HG03442 (cell line): Measurements from ENCODE around the gene CRIM1.
A peak's percentile ranks its signal among the peaks of the same experiment; 100 is the strongest.
"Not testable (repeated sequence)": the region's sequence is repeated elsewhere in the genome, so short reads cannot be mapped to it uniquely, and the experiment has no call there.

Source experiments
- ATAC-seq: cut with Tn5 transposase; IDR thresholded peaks from one replicate; pipeline ENCODE4 v1.9.1; 2021; ENCODE audit warnings: mild to moderate bottlenecking, moderate library complexity; ENCODE audit not compliant: unreplicated experiment

Gene CRIM1, protein sequence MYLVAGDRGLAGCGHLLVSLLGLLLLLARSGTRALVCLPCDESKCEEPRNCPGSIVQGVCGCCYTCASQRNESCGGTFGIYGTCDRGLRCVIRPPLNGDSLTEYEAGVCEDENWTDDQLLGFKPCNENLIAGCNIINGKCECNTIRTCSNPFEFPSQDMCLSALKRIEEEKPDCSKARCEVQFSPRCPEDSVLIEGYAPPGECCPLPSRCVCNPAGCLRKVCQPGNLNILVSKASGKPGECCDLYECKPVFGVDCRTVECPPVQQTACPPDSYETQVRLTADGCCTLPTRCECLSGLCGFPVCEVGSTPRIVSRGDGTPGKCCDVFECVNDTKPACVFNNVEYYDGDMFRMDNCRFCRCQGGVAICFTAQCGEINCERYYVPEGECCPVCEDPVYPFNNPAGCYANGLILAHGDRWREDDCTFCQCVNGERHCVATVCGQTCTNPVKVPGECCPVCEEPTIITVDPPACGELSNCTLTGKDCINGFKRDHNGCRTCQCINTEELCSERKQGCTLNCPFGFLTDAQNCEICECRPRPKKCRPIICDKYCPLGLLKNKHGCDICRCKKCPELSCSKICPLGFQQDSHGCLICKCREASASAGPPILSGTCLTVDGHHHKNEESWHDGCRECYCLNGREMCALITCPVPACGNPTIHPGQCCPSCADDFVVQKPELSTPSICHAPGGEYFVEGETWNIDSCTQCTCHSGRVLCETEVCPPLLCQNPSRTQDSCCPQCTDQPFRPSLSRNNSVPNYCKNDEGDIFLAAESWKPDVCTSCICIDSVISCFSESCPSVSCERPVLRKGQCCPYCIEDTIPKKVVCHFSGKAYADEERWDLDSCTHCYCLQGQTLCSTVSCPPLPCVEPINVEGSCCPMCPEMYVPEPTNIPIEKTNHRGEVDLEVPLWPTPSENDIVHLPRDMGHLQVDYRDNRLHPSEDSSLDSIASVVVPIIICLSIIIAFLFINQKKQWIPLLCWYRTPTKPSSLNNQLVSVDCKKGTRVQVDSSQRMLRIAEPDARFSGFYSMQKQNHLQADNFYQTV

DNA sequence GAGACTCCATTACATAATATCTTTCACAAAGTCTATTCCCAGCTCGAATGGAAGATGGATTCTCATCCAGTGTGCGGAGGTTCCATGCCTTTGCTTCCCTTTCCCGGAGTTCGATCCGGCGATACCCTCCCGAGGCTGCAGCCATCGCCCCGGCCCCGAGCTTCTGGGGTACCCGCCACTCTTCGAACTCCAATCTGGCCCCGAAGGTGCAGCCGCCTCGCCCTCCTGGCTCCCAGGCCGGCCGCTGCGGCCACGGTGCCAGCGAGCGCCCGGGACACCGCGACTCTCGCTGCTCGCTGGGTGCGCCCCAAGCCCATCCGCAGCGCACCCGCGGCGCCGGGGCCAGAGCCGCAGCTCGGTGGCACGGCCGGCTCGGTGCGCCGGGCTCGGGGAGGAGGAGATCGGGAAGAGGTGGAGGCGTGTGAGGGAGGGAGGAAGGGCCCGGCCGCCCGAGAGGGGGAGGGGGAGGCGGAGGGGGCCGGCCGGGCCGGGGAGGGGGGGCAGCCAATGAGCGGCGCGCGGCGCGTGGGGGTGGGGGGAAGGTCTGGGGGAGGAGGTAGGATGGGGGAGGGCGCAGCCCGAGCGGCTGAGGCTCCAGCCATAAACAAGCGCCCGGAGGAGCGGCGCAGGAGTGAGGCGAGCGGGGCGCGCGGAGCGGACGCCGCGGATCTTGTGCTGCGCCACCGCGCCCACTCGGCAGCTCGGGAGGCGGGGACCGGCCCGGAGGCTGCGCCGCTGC is at the start of gene CRIM1:
TSS of gene CRIM1 (plus strand) at position 628 of the 739 bp plus-strand sequence. CDS start 515 bp downstream, outside the sequence.
- ATAC-seq = peak; percentile 30

DNA sequence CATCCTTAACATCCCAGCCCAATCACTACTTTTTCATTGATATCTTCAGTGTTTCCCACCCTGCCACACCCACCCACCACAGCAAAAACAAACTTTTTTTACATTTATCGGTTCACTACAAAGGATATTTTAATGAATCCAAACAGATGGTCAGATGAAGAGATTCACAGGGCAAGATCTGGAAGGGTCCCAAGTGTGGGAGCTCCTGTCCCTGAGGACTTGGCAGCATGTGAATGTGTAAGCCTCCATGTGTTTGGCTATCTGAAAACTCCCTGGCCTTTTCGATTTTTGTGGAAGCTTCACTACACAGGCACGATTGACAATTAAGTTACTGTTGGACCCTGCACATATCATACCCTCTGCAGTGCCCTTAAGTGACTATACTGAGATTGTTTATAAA is 48.1 kb upstream of the CRIM1 start:
- ATAC-seq = no peak

DNA sequence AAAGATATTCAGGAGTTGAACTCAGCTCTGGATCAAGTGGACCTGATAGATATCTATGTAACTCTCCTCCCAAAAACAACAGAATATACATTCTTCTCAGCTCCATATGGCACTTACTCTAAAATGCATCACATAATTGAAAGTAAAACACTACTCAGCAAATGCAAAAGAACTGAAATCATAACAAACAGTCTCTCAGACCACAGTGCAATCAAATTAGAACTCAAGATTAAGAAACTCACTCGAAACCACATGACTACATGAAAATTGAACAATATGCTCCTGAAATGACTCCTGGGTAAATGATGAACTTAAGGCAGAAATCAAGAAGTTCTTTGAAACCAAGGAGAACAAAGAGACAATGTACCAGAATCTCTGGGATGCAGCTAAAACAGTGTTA is 45.1 kb upstream of the CRIM1 start:
- not testable (repeated sequence) for ATAC-seq

DNA sequence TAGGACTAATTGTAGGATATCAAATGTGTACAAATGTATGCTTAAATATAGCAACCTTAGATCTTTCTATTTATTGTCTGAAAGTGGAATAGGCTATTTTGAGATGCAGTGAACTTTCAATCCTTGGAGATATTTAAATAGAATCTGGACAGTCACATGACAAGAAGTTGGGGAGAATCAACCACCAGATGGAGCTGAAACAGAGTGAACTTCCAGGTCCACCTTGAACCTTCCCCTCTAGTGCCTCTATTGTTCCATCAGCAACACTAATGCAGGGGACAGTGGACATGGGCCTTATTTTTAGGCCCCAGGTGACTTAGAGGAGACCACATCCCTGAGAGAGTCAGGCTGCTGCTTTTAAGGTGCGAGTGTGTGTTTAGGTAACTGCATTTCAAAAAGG is 37.0 kb upstream of the CRIM1 start:
- ATAC-seq = no peak

DNA sequence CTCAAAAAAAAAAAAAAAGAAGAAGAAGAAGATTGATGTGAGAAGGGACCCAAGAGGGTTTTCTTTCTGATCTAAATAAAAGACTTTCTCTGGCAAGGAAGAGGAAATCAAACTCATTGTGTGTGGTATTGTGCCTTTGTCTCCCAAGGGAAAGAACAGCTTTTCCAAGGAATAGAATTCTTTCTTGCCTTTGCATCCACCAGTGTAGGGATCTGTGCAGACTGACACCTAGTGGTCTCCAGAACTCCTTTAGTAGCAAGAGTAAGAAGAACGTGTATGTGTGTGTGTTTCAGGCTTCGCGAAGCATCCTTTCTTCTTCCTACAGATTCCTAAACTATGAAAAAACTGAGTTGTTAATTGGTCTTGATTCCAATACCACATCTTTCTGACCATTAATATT is 33.5 kb upstream of the CRIM1 start:
- no peak for ATAC-seq

DNA sequence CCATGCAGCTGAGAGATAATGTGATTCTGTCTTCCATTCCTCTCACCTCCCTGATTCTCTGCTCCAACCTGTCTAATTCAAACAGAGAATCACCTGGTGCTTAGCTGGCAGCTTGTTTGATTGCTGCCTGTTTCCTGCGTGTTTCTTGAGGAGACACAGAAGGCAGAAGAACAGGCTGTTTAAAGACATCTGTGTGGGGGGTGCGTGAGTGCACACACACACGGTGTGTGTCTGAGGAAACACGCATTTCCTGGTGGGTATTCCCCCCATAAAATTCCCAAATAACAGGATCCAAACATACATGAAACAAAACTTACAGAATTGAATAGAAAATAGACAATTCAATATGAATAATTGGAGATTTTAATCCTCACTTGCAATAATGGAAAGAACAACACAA is 29.3 kb upstream of the CRIM1 start:
- no peak for ATAC-seq

DNA sequence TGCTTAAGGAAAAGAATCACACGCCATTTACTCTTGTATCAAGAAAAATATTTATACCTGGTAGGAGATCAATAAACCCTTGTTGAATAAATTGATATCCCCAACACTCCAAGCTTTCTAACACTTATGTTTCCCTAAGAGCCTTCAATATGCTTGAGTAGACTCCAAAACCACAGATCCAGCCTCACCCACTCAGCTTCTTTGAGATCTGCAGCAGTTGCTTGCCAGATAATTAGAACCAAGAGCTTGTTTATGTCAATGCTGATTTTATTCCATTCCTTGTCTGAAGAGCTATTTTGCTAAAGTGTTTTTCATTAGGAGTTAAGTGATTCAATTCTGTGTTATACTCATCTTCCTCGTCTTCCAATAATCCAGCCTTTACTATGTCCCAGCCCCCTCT is 26.3 kb upstream of the CRIM1 start:
- ATAC-seq = no peak

DNA sequence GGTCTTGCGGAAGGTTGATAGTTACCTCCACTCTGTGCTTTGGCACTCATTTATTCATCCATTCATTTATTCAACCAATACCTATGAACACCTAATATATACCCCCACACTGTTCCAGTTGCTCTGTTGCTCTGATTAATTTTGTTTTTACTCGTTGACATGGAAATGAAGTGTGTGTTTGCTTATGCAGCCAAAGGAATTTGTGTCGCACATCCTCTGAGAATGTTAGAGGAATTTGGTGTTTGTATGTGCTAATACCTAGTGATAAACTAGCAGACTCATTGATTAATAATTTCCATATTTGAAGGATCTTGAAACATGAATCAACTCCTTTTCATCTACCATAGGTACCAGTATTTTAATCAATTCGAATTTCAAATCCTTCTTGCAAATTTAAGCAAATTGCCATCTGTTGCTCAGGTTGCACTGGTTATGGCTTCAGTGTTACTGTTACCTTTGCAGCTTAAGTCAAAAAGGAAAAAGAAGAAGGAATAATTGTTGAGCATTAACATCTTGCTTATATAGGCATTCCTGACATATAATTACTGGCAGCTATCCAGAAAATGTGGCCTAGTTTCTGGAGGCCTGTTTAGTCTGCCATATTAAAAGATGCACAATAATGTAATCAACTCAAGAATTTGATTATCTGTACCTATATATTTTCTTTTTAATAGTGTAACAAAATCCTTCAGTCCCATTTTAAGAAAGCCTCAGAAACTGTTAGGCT is 25.7 kb upstream of the CRIM1 start:
- ATAC-seq = no peak

DNA sequence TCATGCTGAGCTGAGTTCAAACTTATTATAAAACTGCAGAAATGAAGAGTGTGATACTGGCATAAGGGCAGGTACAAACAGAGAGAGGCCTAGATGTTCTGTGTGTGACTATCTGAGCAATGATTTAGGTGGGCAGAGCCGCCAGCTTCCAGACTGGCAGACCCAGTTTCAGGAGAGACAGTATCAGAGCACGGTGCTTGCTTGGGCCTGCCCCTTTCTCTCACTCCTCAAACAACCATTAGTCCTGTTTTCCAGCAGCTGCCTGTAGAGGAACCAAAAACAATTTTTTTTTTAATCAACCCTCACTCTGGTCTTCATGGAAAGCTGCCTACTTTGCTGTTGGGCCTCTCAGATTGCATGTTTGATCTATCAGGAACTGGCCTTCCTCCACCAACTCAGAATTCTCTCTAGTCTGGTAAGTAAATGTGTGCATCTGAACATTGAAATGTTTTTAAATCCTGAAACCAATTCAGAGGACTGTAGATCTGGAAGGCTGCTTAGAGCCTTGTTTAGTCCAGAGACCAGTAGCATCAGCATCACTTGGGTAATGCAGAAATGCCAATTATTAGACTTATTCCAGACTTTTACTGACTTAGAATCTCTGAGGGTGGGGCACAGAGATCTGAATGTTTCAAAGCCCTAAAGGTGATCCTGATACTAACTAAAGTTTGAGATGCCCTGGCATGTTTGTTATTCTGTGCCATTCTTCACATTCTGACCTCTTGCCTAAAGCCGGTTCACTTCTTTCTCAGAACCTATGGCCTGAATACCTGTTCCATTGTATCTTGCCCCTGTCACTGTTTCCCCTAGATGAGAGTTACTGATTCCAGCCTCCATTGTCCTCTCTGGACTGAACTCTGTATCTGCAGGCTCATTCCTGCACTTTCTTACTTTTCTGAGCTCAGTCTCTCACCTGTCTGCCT is 24.8 kb upstream of the CRIM1 start:
- no peak for ATAC-seq

DNA sequence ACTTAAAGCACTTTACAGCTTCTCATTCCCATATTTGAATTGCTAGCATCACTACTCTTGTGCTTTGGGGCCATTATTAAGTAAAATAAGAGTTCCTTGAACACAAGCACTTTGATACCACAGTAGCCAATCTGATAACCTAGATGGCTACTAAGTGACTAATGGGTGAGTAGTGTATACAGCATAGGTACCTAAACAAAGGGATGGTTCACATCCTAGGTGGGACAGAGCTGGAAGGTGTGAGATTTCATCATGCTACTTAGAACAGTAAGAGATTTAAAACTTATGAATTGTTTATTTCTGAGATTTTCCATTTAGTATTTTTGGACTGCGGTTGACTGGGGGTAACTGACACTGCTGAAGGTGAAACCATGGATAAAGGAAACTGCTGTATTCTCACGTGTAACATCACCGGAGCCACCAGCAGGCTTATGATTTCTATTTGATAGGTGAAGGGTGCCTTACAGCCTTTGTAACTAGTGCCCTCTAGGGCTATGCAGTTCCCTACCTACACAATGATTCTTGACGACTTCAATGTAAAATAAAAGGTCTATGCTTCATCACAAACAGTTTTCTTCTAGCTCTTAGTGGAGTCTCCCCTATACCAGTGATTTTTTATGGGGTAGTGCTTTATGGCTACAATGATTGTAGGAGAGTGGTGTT is 22.1 kb upstream of the CRIM1 start:
- no peak for ATAC-seq

DNA sequence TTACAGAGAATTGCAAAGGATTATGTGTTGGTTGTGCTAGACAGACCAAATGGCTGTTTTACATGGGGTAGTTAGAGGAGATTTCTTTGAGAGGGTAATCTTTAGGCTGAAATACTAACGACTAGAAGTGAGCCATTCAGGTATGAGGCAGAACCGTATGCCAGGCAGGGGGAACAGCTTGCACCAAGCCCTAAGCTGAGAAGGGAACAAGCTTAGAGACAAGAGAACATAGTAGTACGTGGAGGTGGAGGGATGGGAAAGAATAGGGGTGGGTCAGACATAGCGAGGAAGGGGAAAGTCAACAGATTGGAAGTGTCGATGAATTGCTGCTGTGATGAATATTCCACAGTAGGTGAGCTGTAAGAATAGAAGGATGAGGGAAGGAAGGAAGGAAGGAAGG is 20.0 kb upstream of the CRIM1 start:
- no peak for ATAC-seq

DNA sequence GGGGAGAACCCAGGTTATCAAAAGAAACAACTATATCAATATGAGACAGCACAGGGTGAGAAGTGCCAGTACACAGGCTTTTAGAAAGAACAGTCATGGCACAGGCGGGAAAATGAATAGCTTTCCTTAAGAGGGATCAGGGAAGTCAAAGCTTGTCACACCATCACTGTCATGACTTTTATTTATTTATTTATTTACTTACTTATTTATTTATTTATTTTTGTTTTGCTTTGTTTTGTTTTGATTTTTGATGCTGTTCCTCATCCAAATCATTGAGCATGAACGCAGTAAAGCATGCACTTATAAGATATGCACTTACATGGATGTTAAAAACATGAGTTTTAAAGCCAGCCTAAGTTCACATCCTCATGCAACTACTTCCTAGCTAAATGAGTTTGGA is 19.3 kb upstream of the CRIM1 start:
- ATAC-seq = no peak

DNA sequence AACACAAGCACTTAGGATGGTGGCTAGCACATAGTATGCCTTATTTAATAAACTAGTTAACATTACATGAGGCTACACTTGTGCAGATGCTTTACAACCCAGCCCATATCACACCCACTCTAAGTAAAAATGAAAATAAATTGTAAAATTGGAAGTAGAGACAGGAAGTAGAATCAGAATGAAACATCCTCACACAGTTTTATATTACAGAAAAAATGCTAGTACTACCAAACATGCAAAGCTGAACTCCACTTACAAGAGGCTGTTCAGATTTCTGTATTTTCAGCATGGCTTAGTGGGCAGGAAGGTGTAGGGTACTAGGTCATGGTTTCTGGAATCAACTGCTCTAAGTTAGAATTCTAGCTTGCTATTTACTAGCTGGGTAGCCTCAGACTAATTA is 18.2 kb upstream of the CRIM1 start:
- ATAC-seq = peak; percentile 47

DNA sequence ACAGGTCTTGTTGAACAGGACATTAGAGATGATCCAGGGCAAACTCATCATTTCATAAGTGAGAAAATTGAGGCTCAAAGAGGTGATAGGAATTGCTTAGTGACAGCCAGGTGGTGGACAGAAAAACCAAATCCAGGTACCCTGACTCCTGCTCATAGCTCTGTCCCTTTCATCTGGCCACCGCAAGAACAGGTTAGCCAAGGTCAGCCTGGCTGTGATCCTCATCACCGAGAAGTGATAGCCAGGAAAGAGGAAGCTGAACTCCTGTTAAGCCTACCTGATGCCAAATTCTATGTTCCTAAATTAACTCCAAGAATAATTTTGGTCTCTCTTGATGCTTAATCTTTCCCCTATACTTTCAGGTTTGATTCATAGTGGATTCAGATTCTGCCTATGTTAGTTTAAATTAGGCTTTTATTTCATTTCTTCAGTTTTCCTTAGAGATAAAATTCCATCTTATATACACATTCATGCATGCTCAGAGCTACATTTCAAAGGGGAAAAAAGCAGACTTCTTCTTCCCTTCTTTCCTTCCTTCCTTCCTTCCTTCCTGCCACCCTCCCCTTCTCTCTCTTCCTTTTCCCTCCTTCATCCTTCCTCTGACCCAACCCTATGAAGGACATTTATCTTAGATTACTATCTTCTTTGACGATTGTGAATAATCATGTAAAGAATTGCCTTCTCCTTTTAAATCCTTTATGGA is 17.3 kb upstream of the CRIM1 start:
- ATAC-seq = no peak

DNA sequence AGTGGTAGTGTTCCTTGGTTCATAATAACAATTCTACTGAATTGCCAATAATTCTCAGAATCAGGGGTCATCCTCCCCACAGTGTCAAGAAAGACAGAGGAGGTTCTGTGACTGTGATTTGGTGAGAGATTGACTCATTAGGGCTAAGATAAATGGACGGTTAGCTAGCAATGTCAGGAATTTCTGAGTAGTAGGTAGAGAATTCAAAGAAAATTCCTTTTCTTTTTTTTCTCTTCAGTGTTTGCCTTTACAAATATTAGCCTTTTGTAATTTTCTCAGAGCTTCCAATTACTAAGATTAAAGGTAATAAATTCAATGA is 16.8 kb upstream of the CRIM1 start:
- no peak for ATAC-seq

DNA sequence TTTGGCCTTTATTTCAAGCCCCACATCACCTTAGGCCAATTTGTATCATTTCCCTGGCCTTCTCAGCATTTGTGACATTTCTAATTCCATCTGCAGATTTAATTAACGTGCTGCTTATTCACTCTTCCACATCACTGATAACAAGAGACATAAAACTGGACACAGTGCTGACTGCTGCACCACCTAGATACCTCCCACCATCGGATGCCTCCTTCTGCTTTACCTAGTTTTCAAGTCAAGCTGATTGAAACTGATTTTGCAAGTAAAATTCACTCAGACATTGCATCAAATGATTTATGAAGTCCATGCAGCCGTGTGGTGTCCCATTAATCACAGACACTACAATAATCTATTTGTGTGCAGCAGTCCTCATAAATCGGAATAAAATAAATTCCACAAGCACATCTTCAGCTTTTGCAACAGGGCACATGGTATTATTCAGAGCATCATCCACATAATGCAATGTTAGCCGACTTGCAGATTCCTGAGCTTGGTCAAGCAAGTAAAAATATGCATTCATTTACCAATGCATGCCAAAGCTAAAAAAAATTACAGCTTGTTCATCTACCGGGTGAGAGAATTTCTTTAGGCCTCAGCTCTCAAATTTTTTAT is 15.9 kb upstream of the CRIM1 start:
- ATAC-seq = no peak

DNA sequence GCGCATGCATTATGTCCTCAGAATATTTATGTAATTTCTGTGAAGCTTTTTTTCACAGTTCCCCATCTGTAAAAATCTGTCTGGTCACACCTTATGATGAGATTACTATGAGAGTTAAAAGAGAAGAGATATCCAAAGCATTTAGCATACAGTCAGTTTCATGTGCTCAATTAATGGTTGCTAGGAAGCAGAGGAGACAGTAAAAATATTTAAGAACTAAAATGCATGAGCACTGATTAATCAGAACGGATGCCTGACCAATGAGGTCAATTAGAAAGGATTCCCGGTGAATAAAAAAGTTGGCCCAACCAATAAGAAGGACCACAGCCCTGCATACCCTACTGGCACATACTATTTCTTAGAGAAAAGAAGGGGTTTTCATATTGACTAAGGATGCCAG is 12.0 kb upstream of the CRIM1 start:
- no peak for ATAC-seq

DNA sequence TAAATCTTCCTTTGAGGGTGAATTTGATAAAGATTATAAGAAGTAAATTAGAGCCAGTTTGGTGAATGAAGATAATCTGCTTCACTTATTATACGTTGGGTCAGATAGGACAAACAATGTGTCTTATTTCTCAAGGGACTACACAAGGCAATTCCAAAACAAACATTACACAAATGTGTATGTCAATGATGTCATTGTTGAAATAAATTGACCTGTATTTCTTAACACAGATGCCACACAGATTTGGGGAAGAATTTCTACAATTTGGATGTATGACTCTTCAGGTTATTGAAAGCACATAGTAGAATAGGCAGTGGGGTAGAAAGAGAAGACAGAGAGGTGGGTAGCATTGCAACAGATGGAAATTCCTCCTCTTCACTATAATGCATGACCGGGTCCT is 6.9 kb upstream of the CRIM1 start:
- no peak for ATAC-seq
